GM12878 (cell line): Measurements from ENCODE around the gene MYT1. TPM values are rescaled to one million over a fixed set of nuclear protein-coding genes. Genes with fewer than 3 reads are reported as not detected.

Experiments
- ATAC-seq: fragments of 200-7000 bp; cut with Tn5 transposase; 3 replicates; pipeline ENCODE4 v1.9.1; 2020; ENCODE audit warnings: mild to moderate bottlenecking, moderate library complexity
- BruUV-seq: library from RNA; stranded (reverse); fragments of 400-500 nt; replicated peaks from 2 replicates; lab custom pipeline; 2021; lab: Mats Ljungman, UMichigan
- CTCF ChIA-PET: fragments of 300-600 bp; sonication (Branson Sonifier 250); formaldehyde crosslinking; extraction: SDS; loops from one replicate; lab custom pipeline; 2021; ENCODE audit warnings: inconsistent platforms; lab: Yijun Ruan, JAX
- POLR2A ChIA-PET: fragments of 350-600 bp; formaldehyde crosslinking; extraction: SDS; loops from one replicate; lab custom pipeline; 2021; ENCODE audit warnings: inconsistent platforms; lab: Charles Lee
- RAD21 ChIA-PET: fragments of 300-600 bp; sonication (Branson Sonifier 250); formaldehyde crosslinking; loops from one replicate; lab custom pipeline; 2023; ENCODE audit warnings: antibody characterized with exemption; ENCODE audit not compliant: unreplicated experiment; lab: Charles Lee
- SMC1A ChIA-PET: fragments of 300-600 bp; sonication (Branson Sonifier 250); formaldehyde crosslinking; loops from one replicate; lab custom pipeline; 2023; ENCODE audit not compliant: unreplicated experiment, uncharacterized antibody; lab: Charles Lee
- DNase-seq: peaks from one replicate; pipeline ENCODE4 v3.0.0-alpha.2; 2011; ENCODE audit warnings: low read depth, low spot score
- FAIRE-seq: peaks from 3 replicates; lab custom pipeline; 2011; peaks lifted over from hg19 to GRCh38; lab: Jason Lieb, UNC
- H2AFZ ChIP-seq: 2 replicates; pipeline ENCODE4 v1.6.0; 2011; ENCODE audit warnings: low read depth, low read length, control low read depth; ENCODE audit not compliant: control insufficient read depth
- H3K27ac ChIP-seq: 2 replicates; pipeline ENCODE4 v1.5.1; 2011; ENCODE audit warnings: control low read depth; ENCODE audit not compliant: control insufficient read depth, insufficient read depth
- H3K27me3 ChIP-seq, 2 experiments: replicated peaks in 1 of 2; 2 replicates each; pipeline versions ENCODE4 v1.6.0 to v1.6.1; 2011; ENCODE audit warnings: low read length in 1 of 2; ENCODE audit not compliant: control insufficient read depth in 2 of 2, insufficient read depth in 2 of 2
- H3K36me3 ChIP-seq, 2 experiments: 2 replicates each; pipeline ENCODE4 v1.5.1; 2011; ENCODE audit warnings: low read length in 1 of 2; ENCODE audit not compliant: control insufficient read depth in 2 of 2, insufficient read depth in 2 of 2
- H3K4me1 ChIP-seq: 2 replicates; pipeline ENCODE4 v1.6.1; 2011; ENCODE audit warnings: mild to moderate bottlenecking, low read length, moderate library complexity, mixed read lengths; ENCODE audit not compliant: control insufficient read depth, insufficient read depth
- H3K4me2 ChIP-seq: 2 replicates; pipeline ENCODE4 v1.6.0; 2011; ENCODE audit warnings: control low read depth; ENCODE audit not compliant: control insufficient read depth, insufficient read depth
- H3K4me3 ChIP-seq: fragments of 200-600 bp; sonication (generic); 2 replicates; pipeline ENCODE4 v1.5.1; 2016
- H3K79me2 ChIP-seq: 2 replicates; pipeline ENCODE4 v1.6.0; 2011; ENCODE audit warnings: low read length; ENCODE audit not compliant: control insufficient read depth, insufficient read depth
- H3K9ac ChIP-seq: 2 replicates; pipeline ENCODE4 v1.8.0; 2011; ENCODE audit warnings: low read length, control low read depth, mixed read lengths; ENCODE audit not compliant: control insufficient read depth, insufficient read depth
- H3K9me3 ChIP-seq: replicated peaks from 3 replicates; pipeline ENCODE4 v1.5.1; 2011; ENCODE audit warnings: mild to moderate bottlenecking, low read length; ENCODE audit not compliant: control insufficient read depth, insufficient read depth
- H4K20me1 ChIP-seq: 2 replicates; pipeline ENCODE4 v1.6.0; 2011; ENCODE audit not compliant: control insufficient read depth, insufficient read depth
- FOXK2 ChIP-seq: fragments of 450-650 bp; IDR thresholded peaks from 2 replicates; pipeline ENCODE4 v1.6.1; 2017; ENCODE audit warnings: mild to moderate bottlenecking, moderate library complexity
- GABPA ChIP-seq: IDR thresholded peaks from 2 replicates; pipeline ENCODE4 v1.6.1; 2014; ENCODE audit warnings: antibody characterized with exemption, low read depth, mild to moderate bottlenecking, inconsistent platforms
- IKZF2 ChIP-seq, 2 experiments: fragments of 450-650 bp; IDR thresholded peaks; 2 replicates each; pipeline ENCODE4 v1.6.1; 2017; ENCODE audit warnings: mild to moderate bottlenecking in 2 of 2, moderate library complexity in 2 of 2
- KLF5 ChIP-seq: fragments of 450-650 bp; IDR thresholded peaks from 2 replicates; pipeline ENCODE4 v1.6.1; 2014; ENCODE audit warnings: mild to moderate bottlenecking; ENCODE audit not compliant: partially characterized antibody
- POLR2AphosphoS2 ChIP-seq: IDR thresholded peaks from 2 replicates; pipeline ENCODE4 v1.6.1; 2011; ENCODE audit warnings: low read depth, mild to moderate bottlenecking, low read length, improper control_type of control experiment, moderate library complexity
- RBBP5 ChIP-seq: fragments of 200-600 bp; sonication (generic); conservative IDR thresholded peaks from 2 replicates; pipeline ENCODE4 v1.6.1; 2016
- SMAD1 ChIP-seq: fragments of 450-650 bp; IDR thresholded peaks from 2 replicates; pipeline ENCODE4 v1.6.1; 2018; ENCODE audit warnings: mild to moderate bottlenecking, low read depth; ENCODE audit not compliant: partially characterized antibody
- SMAD5 ChIP-seq: IDR thresholded peaks from 2 replicates; pipeline ENCODE4 v1.6.1; 2016; ENCODE audit warnings: antibody characterized with exemption, low read depth
- ZNF622 ChIP-seq: fragments of 450-650 bp; IDR thresholded peaks from 2 replicates; pipeline ENCODE4 v1.6.1; 2017; ENCODE audit warnings: mild to moderate bottlenecking, inconsistent platforms
- WGBS: methylation state at CpG from one replicate; pipeline ENCODE4 v1.1.6; 2016; ENCODE audit warnings: low lambda C conversion rate; ENCODE audit not compliant: insufficient replicate concordance, insufficient coverage; ENCODE audit errors: missing lambda C conversion rate; 5-methylcytosine and 5-hydroxymethylcytosine counted together
- in situ Hi-C: fragments of 300-500 bp; cut with MboI; formaldehyde crosslinking; loops from 9 replicates; pipeline ENCODE4 v1.14.3; 2018; ENCODE audit warnings: mixed read lengths
- intact Hi-C: fragments of 100-400 bp; cut with micrococcal nuclease; formaldehyde crosslinking; loops from one replicate; pipeline ENCODE4 v1.14.2; 2022; ENCODE audit not compliant: unreplicated experiment
- polyA plus RNA-seq, 11 experiments: library from polyadenylated mRNA; depleted of rRNA in 4 of 11; unstranded in 6 of 11; stranded (reverse) in 5 of 11; fragments of >200 nt; fragmentation: Nextera tagmentation in 4 of 11; fragmentation: Illumina TruSeq in 1 of 11; extraction: Ambion mirVana in 4 of 11; extraction: Trizol in 1 of 11; gene quantifications; 1 replicate in 1 of 11; 2 replicates in 10 of 11; pipeline versions ENCODE4 v1.2.1 to v1.2.3, GENCODE V29; 2011 to 2016; ENCODE audit warnings: inconsistent platforms in 2 of 11, missing spikeins in 2 of 11, low read depth in 1 of 11
- total RNA-seq, 4 experiments: library from RNA; depleted of rRNA in 3 of 4; stranded (reverse); fragments of >200 nt in 3 of 4; fragmentation: Illumina TruSeq in 1 of 4; extraction: Trizol in 1 of 4; gene quantifications; 2 replicates each; pipeline versions ENCODE4 v1.2.1 to v1.2.3, GENCODE V29; 2013 to 2021
- TF ChIP-seq, protein P1 (sequence below): IDR thresholded peaks from 2 replicates; pipeline ENCODE4 v1.6.1; 2011; ENCODE audit warnings: borderline replicate concordance, low read depth, mild to moderate bottlenecking, moderate library complexity, mixed read lengths, low read length; ENCODE audit not compliant: insufficient read depth; ENCODE audit errors: extremely low read length
- TF ChIP-seq, protein P2 (sequence below): IDR thresholded peaks from 2 replicates; pipeline ENCODE4 v1.6.1; 2012; ENCODE audit warnings: low read depth, low read length, improper control_type of control experiment

Gene MYT1
- total and polyA plus RNA-seq, 10 of the 15 experiments (the other 5 are each of a cell fraction or from before 2014, with no cell fraction given): 0.01 to 0.10 TPM; not detected in 8

DNA sequence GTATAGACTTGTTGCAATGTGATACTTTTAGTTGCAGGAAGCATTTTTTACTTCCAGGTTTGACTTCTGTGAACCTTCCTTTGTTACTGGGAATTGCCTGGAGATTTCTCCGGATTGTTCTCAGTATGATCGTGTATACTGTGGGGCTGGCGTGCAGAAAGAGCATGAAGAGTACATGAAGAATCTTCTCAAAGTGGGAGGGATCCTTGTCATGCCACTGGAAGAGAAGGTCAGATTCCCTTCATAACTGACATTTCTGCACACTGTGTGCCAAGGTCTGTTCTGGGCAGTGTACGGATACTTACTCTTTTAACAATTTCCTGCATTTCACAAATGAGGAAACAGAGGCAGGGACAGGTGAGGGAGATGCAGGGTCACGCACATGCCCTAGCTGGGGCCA, 100.9 kb downstream of the MYT1 start:
- H3K4me1 ChIP-seq: no peaks in the 10 kb centered on the region
- H3K27me3 ChIP-seq: no peaks in the 10 kb centered on the region
- peaks cover 1 to 8% of the 10 kb centered on the region in 2 experiments; a peak in 3 of 4 replicates for H3K36me3 ChIP-seq
- ChIA-PET CTCF (no interaction called here), SMC1A (no interaction called here), POLR2A (no interaction called here), RAD21 (no interaction called here)
- ATAC-seq (no peak), DNase-seq (no peak), FAIRE-seq (no peak)
- H3K27ac ChIP-seq: no peak overlapping the region
- no peak for TF ChIP-seq ZNF622
- TF ChIP-seq FOXK2: no peak
- TF ChIP-seq POLR2AphosphoS2: no peak
- TF ChIP-seq GABPA: no peak
- TF ChIP-seq RBBP5: no peak
- no peak for TF ChIP-seq SMAD5
- TF ChIP-seq, protein P1, sequence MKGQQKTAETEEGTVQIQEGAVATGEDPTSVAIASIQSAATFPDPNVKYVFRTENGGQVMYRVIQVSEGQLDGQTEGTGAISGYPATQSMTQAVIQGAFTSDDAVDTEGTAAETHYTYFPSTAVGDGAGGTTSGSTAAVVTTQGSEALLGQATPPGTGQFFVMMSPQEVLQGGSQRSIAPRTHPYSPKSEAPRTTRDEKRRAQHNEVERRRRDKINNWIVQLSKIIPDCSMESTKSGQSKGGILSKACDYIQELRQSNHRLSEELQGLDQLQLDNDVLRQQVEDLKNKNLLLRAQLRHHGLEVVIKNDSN: no peak
- no peak for TF ChIP-seq KLF5
- TF ChIP-seq, protein P2, sequence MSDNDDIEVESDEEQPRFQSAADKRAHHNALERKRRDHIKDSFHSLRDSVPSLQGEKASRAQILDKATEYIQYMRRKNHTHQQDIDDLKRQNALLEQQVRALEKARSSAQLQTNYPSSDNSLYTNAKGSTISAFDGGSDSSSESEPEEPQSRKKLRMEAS: no peak
- no peak for TF ChIP-seq IKZF2 (IDR thresholded peaks at IDR 0.05)
- TF ChIP-seq SMAD1: no peak
- no peak overlapping the region for H3K9ac ChIP-seq
- no peaks in the 10 kb centered on the region for H3K9me3 ChIP-seq
- 97% methylated on average over 5 of the region's 5 CpGs for WGBS
- no peak overlapping the region for H3K4me2 ChIP-seq
- intact Hi-C loops: no loop called here
- no peak overlapping the region for H2AFZ ChIP-seq
- in situ Hi-C loops: no loop called here
- H3K79me2 ChIP-seq: no peaks in the 10 kb centered on the region
- no TSS peak for BruUV-seq
- no peaks in the 10 kb centered on the region for H4K20me1 ChIP-seq
- H3K4me3 ChIP-seq: no peak overlapping the region
